ENCODE data around the gene LTB4R2.

DNA sequence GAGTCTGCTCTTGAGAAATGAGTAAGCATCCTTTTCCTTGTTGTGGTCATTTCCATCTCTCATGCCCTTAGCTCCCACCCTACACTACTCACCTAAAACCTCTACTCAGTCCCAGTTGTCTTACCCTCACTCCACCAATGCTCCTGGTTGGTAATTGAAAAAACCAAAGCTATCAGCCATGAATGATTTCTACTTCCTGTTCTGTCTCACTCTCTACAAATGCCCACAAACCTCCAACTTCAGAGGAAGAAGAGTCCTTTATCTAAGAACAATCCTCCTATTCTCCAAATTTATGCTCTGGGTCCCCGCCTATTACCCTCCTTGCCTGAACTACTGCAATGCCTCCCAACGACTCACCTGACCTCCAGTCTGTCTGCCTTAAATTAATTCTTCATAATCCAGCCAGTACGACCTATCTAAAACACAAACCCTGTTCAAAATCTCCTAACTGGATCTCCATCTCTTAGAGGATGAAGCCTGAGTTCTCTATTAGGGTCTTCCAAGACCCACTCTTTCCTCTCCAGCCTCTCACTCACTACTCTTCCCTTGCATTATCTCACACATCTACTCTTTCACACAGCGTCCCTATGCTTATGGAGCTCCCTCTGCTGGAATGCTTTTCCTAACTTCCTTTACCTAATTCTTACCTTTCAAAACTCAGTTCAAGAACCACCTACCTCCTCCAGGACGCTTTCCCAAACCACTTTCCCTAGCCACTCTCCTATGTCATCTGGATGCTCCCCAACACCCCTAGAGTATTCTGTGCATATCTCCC, 12.6 kb upstream of the LTB4R2 start:
- TF ChIP-seq, protein P1, sequence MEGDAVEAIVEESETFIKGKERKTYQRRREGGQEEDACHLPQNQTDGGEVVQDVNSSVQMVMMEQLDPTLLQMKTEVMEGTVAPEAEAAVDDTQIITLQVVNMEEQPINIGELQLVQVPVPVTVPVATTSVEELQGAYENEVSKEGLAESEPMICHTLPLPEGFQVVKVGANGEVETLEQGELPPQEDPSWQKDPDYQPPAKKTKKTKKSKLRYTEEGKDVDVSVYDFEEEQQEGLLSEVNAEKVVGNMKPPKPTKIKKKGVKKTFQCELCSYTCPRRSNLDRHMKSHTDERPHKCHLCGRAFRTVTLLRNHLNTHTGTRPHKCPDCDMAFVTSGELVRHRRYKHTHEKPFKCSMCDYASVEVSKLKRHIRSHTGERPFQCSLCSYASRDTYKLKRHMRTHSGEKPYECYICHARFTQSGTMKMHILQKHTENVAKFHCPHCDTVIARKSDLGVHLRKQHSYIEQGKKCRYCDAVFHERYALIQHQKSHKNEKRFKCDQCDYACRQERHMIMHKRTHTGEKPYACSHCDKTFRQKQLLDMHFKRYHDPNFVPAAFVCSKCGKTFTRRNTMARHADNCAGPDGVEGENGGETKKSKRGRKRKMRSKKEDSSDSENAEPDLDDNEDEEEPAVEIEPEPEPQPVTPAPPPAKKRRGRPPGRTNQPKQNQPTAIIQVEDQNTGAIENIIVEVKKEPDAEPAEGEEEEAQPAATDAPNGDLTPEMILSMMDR (IDR thresholded peaks at IDR 0.05): peak in 2 of 4 experiments; percentile 9 to 30
- no peak for TF ChIP-seq POLR2A (IDR thresholded peaks at IDR 0.05)

Measured in sigmoid colon (tissue), 3 donors.